ENCODE measurements around the gene BLOC1S1.

BLOC1S1 gene

DNA sequence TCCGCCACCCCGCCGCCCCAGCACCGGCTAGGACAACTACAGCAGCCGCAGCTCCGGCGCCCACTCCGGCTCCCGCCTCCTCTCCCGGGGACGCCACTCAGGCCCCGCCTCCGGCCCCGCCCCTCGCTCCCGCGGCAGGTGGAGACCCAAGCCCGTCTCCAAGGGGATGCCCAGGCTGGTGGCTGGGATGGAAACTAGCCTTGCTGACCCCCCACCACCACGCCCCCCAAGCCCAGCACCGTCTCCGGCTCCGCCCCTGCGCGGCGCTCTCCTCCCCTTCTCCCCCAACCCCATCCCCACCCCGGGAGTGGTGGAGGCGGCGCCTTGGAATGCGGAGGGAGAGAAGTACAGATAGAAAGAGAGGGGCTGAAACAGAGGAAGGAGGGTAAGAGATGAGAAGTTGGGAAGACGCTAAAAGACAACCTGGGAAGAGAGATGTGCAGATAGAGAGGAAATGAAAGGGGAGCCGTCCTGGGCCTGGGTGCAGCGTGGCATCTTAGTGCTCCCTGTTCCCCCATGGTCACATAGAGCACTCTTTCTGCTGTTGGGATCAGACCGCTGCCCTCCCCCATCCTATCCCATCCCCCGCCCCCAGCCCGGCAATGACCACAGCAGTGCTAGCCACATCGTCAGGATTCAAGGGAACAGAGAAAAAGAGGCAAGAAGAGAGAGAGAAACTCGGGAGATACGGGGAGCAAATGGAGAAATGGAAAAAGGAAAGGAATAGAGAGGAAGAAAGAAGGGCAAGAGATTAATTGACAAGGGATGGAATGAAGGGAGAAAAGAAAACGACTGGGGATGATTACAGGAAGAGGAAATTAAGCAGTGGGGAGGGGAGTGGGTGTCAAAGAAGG is 7.8 kb upstream of the BLOC1S1 start, which contains the start of gene ITGA7:
Gene ITGA7 (minus strand): TSS at position 64 of the 854 bp plus-strand sequence. CDS start 222 bp downstream, outside the sequence.
- FAIRE-seq (peak; percentile 82), DNase-seq (ENCODE audit: insufficient read length, low spot score) (peak; percentile 84)

DNA sequence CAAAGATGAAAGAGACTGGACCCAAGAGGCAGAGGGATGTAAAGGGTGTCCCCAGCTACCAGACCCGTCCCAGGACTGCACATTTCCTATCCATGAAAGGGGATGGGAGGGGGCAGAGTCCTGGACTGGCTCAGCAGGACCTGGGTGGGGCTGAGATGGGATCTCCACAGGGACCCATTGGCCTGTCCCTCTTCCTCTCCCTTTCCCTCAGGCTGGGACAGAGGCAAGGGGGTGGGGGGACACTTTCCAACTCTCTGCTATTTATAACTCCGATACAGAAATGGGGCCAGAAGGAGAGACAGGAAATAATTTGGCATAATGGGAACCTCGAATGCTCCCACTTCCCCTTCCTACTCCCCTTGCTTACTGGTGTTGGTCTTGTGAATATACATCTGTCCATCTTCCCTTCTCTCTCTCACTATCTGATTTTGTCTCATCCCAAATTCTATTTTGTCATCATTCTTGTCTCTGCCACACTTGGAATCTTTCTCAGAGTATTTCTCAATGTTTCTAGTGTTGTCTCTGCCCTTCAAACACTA is 7.1 kb upstream of the BLOC1S1 start:
- no peak for DNase-seq (ENCODE audit: insufficient read length, low spot score)
- FAIRE-seq: no peak

GRCh38 chr12:55711786-55712553 is 3.9 kb upstream of the BLOC1S1 start:
- DNase-seq (ENCODE audit: insufficient read length, low spot score): no peak
- FAIRE-seq: no peak

DNA sequence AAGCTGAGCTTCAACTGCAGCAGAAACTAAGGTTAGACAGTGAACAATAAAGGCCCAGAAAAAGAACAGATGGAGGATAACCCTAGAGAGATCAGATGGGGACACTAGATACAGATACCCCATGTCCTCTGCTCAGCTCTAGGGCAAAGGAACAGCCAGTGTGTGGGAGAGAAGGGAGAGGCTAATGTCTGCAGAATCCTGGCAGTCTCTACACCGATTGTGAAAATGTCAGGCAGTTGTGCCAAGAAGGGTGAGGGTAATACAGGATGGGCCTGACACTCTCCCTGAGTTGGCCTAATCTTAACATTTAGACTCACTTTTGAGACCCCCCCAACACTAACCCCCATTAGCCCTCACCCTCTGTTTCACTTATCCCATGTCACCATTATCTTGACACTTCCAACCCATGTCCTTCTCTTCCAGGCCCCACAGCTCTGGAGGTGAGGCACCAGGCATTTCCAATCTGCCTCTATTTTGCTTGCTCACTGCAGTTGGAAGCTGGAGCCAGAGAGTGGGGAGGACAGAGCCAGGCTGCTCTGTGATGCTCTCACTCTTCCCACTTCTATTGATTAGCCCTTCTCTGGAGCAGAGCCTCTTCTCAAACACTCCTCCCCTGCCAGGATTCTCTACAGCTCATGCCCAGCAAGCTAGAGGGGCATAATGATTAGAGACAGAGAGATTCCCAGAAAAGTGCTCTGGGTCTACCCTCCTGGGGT is 3.0 kb upstream of the BLOC1S1 start:
- FAIRE-seq (no peak), DNase-seq (ENCODE audit: insufficient read length, low spot score) (no peak)

DNA sequence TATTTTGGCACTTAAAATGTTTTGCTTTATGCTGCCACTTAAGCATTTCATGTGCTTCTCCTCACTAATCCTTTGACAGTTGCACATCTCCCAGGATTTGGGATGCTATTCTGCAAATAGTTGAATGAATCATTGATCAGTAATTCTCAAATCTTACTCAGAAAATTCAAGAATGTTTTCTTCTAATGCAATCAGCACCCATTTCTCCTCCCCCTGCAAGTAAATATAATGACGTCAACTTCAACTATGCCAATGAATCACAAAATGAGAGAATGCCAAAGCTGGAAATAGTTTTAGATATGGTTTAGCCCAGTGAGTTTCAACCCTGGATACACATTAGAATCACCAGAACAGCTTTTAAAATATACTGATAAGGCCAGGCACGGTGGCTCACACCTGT is 2.1 kb upstream of the BLOC1S1 start:
- FAIRE-seq: no peak
- DNase-seq (ENCODE audit: insufficient read length, low spot score): no peak

GRCh38 chr12:55715169-55715764 is 579 bp upstream of the BLOC1S1 start:
- FAIRE-seq: no peak
- no peak for DNase-seq (ENCODE audit: insufficient read length, low spot score)

- DNase-seq (ENCODE audit: insufficient read length, low spot score) (no peak), FAIRE-seq (no peak)
Measured at GRCh38 chr12:55716582-55716957, 724 bp downstream of the BLOC1S1 start.

GRCh38 chr12:55717011-55718007 is 1.5 kb downstream of the BLOC1S1 start:
- no peak for FAIRE-seq

GRCh38 chr12:55718015-55718414 is 2.2 kb downstream of the BLOC1S1 start:
- DNase-seq (ENCODE audit: insufficient read length, low spot score): no peak
- no peak for FAIRE-seq

More at GRCh38 chr12:55717011-55718007, 1.5 kb downstream of the BLOC1S1 start:
- no peak for DNase-seq (ENCODE audit: insufficient read length, low spot score)

- no peak for DNase-seq (ENCODE audit: insufficient read length, low spot score)
- FAIRE-seq: no peak
Measured at GRCh38 chr12:55718624-55719275, 2.9 kb downstream of the BLOC1S1 start.

DNA sequence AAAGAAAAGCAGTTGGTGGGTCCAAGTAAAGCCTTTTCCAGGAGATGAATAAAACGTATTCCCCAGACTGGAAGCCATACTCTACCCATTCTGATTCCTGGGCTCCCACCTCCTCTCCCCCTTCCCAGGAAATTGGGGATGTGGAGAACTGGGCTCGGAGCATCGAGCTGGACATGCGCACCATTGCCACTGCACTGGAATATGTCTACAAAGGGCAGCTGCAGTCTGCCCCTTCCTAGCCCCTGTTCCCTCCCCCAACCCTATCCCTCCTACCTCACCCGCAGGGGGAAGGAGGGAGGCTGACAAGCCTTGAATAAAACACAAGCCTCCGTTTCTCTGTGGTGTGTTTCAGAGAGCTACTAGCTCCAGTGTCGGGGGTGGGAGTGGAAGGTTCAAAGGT is 3.5 kb downstream of the BLOC1S1 start:
- DNase-seq (ENCODE audit: insufficient read length, low spot score) (no peak), FAIRE-seq (no peak)

GRCh38 chr12:55720071-55720564 is 4.3 kb downstream of the BLOC1S1 start, which contains the start of gene RDH5:
Gene RDH5 (plus strand): TSS chr12:55720393. CDS start chr12:55721185, 792 bp downstream.
- no peak for DNase-seq (ENCODE audit: insufficient read length, low spot score)

GRCh38 chr12:55720894-55721444 is 5.1 kb downstream of the BLOC1S1 start:
- FAIRE-seq: peak; percentile 4

More at GRCh38 chr12:55720071-55720564, 4.3 kb downstream of the BLOC1S1 start, which contains the start of gene RDH5:
- FAIRE-seq: no peak

GRCh38 chr12:55721601-55722213 is 5.9 kb downstream of the BLOC1S1 start:
- FAIRE-seq: no peak
- DNase-seq (ENCODE audit: insufficient read length, low spot score): no peak

More at GRCh38 chr12:55720894-55721444, 5.1 kb downstream of the BLOC1S1 start:
- no peak for DNase-seq (ENCODE audit: insufficient read length, low spot score)

GRCh38 chr12:55722948-55723347 is 7.1 kb downstream of the BLOC1S1 start:
- FAIRE-seq (no peak), DNase-seq (ENCODE audit: insufficient read length, low spot score) (no peak)

DNA sequence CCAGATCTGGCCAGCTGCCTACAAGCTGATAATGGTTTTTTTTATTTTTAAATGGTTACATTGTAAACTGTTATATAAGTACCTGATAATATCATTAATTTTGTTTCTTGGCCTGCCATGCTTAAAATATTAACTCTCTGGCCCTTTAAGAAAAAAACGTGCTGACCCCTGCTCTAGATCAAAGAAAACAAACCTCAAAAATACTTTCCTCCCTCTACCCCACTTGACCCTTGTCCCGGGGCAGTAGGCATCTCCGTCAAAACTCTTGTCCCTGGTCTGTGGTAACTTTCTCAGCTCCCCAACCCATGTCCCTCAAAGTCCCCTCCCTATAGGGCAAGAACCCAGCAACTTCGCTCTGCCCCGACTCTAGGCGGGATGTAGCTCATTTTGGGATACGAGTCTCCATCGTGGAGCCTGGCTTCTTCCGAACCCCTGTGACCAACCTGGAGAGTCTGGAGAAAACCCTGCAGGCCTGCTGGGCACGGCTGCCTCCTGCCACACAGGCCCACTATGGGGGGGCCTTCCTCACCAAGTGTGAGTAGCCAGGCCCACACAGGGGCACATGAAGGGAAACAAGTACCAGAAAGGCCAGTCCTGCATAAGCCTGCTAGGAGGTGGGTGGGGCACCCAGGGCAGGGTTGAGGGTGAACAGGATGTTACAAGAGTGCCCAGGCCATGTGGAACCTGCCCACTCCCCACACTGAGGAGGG is 7.8 kb downstream of the BLOC1S1 start:
- DNase-seq (ENCODE audit: insufficient read length, low spot score) (no peak), FAIRE-seq (no peak)

Measured in HTR-8/SVneo (cell line).